Fibroblast of skin of scalp (primary cell): ENCODE results near the gene CCT6B. TPM values are rescaled to one million over a fixed set of nuclear protein-coding genes. Genes with fewer than 3 reads are reported as not detected.
"Not testable (repeated sequence)": the region's sequence is repeated elsewhere in the genome, so short reads cannot be mapped to it uniquely, and the experiment has no call there.

ENCODE experiments used
- DNase-seq: peaks from one replicate; pipeline ENCODE4 v3.0.0-alpha.2; 2013
- polyA plus RNA-seq, 2 experiments: library from polyadenylated mRNA; unstranded; fragments of 120-200 nt; gene quantifications; one replicate each; pipeline ENCODE4 v1.2.1, GENCODE V29; 2013; ENCODE audit not compliant: insufficient read length in 2 of 2

CCT6B gene, protein sequence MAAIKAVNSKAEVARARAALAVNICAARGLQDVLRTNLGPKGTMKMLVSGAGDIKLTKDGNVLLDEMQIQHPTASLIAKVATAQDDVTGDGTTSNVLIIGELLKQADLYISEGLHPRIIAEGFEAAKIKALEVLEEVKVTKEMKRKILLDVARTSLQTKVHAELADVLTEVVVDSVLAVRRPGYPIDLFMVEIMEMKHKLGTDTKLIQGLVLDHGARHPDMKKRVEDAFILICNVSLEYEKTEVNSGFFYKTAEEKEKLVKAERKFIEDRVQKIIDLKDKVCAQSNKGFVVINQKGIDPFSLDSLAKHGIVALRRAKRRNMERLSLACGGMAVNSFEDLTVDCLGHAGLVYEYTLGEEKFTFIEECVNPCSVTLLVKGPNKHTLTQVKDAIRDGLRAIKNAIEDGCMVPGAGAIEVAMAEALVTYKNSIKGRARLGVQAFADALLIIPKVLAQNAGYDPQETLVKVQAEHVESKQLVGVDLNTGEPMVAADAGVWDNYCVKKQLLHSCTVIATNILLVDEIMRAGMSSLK
- polyA plus RNA-seq (2013, experiment 1 of 2; ENCODE audit: insufficient read length) = 3.3 TPM
- polyA plus RNA-seq (2013, experiment 2 of 2; ENCODE audit: insufficient read length) = 3.2 TPM

DNA sequence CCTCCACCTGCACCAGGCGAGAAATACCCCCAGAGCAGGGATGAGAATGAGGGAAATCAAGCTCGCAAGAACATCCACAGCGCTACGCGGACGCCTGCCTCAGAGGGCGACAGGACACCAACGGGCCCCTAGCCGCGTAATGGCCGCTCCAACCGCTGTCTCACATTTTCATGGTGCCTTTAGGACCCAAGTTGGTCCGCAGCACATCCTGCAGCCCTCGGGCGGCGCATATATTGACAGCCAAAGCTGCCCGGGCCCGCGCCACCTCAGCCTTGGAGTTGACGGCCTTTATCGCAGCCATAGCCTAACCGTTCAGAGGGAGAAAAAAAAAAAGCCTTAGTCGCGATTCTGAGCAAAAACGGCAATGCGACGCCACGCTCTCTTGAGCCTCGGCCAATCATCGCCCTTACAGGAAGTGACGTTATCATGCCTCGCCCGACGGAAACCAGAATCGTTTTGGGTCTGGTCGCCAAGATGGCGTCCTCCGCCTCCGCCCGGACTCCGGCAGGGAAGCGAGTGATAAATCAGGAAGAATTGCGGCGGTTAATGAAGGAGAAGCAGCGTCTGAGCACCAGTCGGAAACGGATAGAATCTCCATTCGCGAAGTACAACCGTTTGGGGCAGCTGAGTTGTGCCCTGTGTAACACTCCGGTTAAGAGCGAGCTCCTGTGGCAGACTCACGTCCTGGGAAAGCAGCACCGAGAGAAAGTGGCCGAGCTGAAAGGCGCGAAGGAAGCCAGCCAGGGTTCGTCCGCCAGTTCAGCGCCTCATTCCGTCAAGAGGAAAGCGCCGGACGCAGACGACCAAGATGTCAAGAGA lies at the start of gene CCT6B, which contains the start of gene ZNF830:
Gene CCT6B (minus strand): TSS at position 368 of the 819 bp plus-strand sequence. CDS start 67 bp downstream, at position 301.
Gene ZNF830 (plus strand): TSS at position 448 of the 819 bp plus-strand sequence. CDS start 27 bp downstream, at position 475.
- peak; percentile 95 for DNase-seq

DNA sequence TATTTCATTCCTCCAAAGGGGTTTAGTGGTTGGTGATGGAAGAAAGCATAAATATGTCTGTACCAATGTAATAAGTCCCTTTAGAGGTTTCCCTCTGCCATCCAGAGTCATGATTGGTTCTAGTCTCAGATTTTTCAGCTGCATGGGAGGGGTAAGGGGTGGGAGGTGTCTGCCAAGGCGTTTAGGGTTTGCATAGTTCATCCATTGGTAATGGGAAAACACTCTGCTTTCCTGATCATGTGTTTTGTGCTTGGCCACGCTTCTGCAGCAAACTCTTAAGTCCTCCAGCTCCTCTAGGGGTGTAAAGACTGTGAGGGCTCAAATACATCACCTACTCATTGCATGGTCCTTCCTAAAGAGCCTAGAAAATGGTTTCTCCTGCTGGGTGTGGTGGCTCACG lies 48.8 kb upstream of the CCT6B start:
- DNase-seq = peak; percentile 6

DNA sequence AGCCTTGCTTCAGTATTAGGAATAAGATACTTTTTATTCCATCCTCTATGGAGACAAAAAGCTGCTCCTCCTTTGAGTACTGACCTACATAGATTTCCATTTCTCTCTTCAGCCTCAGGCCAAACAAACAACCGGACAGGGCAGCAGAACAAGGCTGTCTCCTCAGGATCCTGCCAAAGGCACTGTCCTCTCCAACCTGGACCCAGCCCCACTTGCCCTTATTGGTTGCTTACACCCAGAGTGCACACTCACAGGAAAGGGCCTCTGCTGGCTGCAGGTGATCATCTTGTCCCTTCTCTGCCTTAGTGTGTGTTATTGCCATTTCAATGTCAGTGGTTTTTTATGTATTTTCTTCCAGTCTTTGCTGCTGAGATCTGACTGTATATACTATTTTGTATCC lies 45.7 kb upstream of the CCT6B start:
- no peak for DNase-seq

DNA sequence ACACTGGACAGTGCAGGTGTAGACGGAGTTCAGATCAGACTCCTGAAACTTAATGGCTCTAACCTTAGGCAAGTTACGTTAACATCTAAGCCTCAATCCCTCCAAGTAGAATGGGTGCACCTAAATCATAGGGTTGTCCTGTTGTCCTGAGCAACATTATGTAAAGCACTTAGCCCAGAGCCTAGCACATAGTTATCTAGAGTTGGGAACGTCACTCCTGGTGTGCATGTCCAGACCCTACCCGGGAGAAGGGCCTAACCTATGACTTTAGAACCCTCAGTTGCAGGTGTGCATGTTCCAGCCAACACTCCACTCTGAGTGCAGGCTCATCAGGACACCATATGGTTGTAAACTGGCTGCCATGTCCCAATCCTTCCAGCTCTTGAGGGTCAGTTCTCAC lies 45.1 kb upstream of the CCT6B start:
- no peak for DNase-seq

DNA sequence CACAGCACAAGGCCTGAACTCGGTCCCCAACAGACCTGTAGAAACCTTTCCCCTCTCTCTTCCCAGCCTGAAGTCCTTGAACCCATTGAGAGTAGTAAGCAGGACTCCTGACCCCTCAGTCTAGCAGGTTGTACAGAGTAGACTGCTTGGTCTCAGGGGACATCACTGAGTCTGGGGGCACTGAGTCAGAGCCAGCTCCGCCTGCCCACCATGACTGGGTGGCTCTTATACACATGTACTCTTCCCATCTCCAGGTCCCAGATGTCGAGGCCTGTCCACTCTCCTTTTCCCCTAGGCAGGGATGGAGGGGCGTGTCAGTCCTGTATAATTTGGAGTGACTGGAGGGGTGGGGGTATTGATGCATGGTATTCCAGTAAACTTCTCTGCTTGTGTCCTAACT lies 42.5 kb upstream of the CCT6B start:
- DNase-seq = no peak

DNA sequence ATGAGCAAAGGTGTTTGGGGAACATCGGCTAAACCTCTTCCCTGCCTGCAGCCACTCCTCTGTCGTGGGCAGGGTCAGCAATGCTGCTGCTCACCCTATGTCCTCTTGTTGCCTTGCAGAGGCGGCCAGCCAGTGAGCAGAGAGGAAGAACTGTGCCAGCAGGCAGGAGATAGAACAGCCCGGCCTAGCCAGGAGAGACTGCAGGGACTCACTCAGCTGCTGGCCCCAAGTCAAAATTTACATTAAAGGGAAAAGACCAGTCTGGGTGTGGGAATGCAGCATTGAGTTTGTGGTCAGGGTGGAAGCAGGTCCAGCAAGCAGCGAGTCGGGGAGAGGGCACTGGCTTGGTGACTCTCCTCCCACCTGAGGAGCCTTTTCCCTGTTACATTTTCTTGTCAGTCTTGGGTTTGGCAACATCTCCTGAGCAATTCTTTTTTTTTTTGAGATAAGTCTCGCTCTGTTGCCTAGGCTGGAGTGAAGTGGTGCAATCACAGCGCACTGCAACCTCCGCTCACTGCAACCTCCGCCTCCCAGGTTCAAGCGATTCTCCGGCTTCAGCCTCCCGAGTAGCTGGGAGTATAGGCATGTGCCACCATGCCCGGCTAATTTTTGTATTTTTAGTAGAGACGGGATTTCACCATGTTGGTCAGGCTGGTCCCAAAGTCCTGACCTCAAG lies 41.8 kb upstream of the CCT6B start:
- DNase-seq = no peak

DNA sequence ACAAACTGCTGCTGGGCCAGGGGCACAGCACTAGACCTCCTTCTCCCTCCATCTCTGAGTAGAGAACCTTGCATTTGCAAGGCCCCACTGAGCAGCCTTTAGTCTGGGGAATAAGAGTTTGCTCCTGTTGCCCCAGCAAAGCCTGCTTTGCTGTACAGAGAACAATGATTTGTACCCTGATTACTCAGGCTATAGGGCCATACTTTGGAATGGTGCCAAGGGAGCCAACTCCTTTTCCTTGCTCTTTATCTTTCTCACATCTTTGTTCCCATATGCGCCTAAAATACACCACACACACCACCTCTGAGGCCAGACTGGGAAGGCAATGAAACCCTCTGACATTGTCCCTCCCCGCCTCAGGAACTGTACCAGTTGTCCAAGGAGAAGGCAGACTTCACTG lies 40.3 kb upstream of the CCT6B start:
- no peak for DNase-seq

DNA sequence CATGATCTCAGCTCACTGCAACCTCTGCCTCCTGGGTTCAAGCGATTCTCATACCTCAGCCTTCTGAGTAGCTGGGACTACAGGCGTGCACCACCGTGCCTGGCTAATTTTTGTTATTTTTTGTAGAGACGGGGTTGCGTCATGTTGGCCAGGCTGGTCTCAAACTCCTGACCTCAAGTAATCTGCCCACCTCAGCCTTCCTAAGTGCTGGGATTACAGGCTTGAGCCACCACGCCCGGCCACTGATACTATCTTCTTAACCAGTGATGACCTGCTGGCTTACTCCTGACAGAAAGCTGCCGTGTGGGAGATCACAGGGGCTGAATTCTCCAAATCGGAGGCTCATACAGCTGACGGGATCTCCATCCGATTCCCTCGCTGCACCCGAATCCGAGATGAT lies 39.7 kb upstream of the CCT6B start:
- not testable (repeated sequence) for DNase-seq

DNA sequence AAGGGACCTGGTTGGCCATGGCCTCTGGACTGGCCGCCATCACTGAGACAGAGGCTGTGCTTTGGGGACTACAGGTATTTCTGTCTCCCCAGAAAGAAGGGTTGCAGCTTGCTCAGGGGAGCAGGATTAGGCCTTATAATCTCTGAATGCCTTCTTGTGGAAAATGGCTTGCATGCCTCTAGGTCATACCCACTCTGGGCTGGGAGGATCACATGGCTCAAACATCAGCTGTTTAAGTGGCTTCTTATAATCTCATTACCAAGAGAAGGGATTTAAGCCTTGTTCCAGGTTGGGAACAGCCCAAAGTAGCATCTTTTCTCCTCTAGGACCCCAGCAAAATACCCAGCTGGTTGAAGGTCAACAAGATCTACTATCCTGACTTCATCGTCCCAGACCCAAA lies 38.2 kb upstream of the CCT6B start:
- no peak for DNase-seq

DNA sequence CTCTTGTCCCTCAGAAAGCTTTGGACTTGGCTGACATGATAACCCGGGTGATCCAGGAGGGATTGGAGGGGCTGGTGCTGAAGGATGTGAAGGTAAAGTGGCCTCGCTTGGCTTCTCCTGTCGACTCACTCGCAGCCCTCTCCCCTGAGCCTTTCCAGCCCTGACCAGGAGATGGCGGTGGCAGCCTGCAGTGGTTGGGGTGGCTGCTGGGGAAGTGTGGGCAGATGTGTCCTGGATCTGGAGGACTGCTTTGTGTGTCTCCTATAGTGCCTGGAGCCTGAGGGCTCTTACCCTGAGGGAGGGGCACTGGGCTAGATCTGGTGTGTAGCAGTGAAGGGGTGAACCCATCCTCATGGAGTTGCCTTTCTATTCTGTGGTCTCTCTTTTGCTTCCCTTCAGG lies 36.9 kb upstream of the CCT6B start:
- peak; percentile 68 for DNase-seq

DNA sequence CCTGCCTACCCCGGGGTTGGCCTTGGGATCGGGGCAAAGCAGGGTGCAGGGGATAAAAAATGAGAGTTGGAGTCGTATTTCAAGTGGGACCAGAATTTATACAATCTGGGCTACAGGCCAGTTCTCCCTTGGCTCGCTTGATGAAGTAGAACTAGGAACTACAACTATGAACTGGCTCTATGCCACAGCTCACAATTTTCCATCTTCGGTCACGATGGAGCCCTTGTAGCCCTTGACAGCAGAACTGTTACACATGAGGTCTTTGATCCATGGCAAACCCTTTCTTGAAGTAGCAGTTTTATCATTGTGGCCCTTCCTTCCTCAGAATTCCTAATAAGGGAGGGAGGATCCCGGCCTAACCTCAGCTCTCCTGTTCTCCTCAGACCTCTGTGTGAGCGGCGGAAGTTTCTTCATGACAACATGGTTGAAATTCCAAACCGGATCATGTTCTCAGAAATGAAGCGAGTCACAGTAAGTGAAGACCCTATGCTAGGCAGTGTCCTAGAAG lies 36.1 kb upstream of the CCT6B start:
- DNase-seq = peak; percentile 81

DNA sequence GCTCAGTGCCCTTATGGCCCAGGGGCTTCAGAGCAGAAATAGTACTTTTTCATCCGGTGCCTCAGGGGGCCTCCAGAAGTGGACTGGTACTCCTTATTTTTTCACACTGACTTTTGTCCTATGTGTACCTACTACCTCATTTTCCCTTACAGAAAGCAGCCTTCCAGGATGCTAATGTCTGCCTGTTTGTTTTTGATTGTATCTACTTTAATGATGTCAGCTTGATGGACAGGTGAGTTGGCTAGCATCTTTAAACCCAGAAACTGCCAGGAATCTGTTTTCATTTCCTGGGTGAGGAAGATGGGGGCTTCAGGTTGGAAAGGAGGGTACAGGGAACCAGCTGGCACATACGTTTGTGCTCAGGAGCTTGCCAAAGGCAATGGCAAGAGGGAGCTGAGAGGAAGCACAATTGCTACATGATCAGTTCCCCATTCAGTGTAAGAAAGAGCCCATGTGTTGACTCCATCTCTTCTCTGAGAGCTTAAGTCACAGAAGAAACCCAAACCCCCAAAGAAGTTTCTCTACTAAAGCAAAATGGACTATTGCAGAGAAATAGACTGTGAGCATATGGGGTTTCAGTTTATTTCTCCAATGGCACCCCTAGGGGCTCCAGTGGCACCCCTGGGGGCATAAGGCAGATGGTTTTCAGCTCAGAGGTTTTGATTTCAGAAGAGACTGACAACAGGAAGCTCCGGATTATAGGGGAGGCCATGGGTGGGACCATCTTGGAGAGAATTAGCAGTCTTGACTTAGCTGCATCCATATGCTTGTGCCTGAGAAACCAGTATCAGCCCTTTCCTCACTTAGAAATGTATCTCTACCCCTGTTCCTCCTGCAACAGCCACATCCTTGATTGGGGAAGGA lies 35.4 kb upstream of the CCT6B start:
- no peak for DNase-seq

DNA sequence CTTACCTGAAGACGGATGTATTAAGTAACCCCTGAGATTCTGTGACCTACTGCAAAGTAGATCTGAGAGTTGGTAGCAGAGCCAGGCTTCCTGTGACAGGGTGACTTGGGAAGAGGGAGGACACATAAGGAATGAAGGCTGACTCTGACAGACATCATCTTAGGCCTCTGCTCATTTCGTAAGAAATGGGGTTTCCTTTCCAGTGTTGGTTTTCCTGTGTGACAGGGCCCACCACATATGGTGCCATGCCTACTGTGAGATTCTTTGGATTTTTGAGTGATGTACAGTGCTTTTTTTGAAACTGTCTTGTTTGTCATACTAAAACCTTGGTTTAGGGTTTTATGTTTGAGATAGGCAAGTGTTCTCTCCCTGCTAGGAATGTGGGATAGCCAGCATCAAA lies 31.8 kb upstream of the CCT6B start:
- no peak for DNase-seq

DNA sequence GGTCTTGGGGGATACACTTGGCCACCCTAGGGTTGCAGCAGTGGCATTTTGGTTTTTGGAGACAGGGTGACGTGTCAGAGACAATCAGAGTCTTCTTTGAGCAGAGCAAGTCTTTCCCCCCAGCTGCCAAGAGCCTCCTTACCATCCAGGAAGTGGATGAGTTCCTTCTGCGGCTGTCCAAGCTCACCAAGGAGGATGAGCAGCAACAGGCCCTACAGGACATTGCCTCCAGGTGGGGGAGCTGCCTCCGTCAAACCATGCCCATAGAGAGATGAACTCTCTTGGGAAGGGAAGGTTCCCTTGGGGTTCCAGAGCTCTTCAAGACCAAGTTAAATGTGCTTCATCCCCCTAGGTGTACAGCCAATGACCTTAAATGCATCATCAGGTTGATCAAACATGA lies 30.3 kb upstream of the CCT6B start:
- DNase-seq = no peak

DNA sequence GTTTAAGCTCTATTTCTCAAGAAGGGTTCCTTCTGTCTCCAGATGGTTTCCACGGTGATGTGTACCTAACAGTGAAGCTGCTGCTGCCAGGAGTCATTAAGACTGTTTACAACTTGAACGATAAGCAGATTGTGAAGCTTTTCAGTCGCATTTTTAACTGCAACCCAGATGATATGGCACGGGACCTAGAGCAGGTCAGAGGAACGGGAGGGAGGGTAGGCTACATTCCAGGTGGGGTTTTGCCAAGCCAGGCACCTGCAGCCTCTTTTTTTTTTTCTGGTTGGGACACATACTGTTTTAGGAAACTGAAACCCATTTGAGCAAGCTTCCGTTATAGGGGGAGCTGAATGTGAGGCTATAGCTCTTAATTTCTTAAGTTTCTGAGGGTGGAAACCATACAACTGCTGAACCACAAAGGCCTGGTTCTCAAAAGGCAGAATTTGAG lies 29.7 kb upstream of the CCT6B start:
- DNase-seq = no peak

DNA sequence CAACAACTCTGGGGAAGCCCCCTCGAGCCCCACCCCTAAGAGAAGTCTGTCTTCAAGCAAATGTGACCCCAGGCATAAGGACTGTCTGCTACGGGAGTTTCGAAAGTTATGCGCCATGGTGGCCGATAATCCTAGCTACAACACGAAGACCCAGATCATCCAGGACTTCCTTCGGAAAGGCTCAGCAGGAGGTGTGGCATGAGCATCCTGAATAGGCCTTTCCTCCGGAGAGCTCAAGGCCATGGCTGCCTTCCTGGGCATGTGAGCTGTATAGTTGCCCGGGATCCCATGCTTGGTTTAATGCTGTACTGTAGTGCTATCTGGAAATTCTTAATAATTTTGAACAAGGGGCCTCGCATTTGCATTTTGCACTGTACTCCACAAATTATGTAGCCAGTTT lies 28.2 kb upstream of the CCT6B start:
- DNase-seq = no peak

DNA sequence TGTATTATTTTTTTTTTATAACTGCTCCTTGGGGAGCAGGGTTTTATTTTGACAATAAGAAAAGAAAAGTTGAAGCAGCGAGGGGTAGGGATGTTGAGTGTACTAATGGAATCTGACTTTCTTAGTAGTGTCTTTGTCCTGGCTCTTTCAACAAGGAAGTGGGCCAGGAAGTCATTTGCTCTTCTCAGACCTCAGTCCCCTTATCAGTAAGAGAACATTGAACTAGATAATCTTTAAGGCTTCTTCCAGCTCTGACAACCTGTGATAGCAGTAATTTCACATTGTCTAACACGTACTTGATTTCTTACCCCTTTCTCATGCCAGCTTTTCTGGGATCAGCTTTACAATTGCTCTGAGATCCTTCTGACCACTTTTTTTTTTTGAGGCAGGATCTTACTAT lies 27.4 kb upstream of the CCT6B start:
- DNase-seq = no peak

DNA sequence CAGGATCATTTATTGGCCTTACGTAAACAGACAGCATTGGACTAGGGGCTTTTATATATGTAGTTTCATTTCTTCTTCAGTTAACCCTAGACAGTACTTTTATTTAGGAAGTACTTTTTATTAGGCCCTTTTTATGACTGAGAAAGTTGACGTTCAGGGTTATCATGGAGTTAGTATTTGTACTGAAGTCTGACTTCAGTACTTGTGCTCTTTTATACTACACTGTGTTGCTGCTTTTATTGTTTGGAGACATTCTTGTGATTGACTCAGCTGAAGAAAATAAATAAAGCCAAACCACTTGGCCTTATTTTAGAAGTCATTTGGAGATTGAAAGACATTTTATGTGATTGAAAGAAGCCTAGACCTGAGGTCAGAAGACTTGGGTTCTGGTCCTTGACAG lies 26.0 kb upstream of the CCT6B start:
- DNase-seq = no peak

DNA sequence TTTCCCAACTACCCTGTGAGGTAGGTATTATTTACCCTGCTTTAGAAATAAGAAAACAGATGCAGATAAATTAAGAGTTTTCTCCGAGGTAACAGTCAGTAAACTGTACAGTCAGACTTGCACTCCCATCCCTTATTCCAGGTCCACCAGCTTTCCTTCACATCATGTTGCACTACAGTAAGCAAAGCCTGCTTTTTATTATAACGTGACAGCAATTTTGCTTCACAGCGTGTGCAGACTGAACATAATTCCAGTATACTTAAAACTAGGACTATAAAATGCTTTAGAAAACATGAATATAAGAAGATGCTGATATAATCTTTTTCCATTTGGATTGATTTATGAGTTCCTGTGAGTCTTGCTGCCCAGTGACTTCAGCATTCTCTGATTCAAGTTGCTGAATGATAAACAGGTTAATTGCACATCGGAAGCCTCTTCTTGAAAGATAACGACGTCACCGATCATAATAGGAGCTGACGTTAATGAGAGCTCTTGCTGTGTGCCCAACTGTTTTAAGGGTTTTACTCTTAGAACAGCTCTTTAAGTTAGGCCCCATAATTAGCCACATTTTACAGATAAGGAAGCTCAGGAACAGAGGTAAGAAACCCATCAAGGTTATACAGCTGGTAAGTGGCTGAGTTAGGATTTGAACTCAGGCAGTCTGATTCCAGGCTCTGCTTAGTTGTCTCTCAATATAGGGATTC lies 20.4 kb upstream of the CCT6B start:
- DNase-seq = no peak

DNA sequence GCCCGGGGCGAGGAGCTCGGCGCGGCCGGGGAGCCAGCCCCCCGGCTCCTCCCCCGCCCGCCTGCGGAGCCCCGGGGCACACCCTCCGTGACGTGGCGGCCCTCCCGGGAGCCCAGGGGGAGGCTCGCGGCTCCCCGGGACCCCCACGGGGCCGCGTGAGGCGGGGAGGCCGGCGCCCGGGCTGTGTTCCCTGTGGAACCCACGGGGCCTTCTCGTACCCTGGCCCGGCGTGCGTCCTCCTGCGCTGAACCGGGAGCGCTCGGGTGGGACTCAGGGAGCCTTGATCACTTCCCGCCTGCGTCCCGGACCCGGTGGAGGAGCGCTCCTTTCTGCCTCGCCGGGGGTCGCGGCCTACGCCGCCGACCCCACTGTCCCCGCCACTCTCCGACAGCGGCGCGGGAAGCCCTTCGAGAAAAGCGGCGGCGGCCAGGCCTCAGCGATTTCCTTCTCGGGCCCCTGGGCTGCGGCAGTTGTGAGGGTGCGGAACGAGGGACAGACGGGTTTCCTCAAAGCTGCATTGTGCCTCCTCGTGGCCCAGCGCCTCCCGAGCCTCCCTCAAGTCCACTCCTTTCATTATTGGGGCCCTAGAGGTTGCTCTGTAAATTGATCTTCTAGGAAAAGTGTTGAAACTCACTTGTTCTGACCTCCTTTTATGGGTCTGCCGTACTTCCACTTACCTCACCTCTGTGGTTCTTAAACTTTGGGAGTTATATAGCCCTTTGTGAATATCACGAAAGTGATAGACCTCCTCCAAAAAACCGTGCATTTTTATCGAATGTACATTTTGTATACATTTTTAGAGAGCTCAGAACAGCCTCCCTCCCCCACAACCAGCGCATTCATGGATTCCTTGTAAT lies 19.6 kb upstream of the CCT6B start:
- DNase-seq = peak; percentile 87
